GM21381 (cell line): Measurements from ENCODE around the gene NOCT.
A peak's percentile ranks its signal among the peaks of the same experiment; 100 is the strongest.
"Not testable (repeated sequence)": the region's sequence is repeated elsewhere in the genome, so short reads cannot be mapped to it uniquely, and the experiment has no call there.

ENCODE experiments used
- ATAC-seq: cut with Tn5 transposase; IDR thresholded peaks from one replicate; pipeline ENCODE4 v1.9.1; 2021; ENCODE audit warnings: mild to moderate bottlenecking, moderate library complexity; ENCODE audit not compliant: unreplicated experiment

Gene NOCT

DNA sequence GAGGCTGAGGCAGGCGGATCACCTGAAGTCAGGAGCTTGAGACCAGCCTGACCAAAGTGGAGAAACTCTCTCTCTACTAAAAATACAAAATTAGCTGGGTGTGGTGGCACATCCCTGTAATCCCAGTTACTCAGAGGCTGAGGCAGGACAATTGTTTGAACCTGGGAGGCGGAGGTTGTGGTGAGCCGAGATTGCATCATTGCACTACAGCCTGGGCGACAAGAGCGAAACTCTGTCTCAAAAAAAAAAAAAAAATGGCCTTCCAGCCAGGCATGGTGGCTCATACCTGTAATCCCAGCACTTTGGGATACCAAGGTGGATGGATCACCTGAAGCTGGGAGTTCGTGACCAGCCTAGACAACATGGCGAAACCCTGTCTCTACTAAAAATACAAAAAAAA is 7.3 kb upstream of the NOCT start:
- not testable (repeated sequence) for ATAC-seq

DNA sequence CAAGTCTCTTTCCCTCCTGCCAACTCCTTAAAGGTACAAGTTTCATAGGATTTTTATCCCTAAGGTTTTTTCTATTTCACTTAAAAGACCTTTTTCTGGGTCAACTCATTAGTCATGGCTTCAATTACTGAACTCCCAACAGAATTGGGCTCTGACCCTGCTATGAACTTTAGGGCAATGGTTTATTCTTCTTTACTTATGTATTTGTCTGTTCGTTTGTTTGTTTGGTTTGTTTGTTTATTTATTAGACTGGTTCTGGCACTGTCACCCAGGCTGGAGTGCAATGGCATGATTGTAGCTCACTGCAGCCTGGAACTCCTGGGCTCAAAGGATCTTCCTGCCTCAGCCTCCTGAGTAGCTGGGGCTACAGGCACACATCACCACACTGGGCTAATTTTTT is 5.9 kb upstream of the NOCT start:
- ATAC-seq: no peak

DNA sequence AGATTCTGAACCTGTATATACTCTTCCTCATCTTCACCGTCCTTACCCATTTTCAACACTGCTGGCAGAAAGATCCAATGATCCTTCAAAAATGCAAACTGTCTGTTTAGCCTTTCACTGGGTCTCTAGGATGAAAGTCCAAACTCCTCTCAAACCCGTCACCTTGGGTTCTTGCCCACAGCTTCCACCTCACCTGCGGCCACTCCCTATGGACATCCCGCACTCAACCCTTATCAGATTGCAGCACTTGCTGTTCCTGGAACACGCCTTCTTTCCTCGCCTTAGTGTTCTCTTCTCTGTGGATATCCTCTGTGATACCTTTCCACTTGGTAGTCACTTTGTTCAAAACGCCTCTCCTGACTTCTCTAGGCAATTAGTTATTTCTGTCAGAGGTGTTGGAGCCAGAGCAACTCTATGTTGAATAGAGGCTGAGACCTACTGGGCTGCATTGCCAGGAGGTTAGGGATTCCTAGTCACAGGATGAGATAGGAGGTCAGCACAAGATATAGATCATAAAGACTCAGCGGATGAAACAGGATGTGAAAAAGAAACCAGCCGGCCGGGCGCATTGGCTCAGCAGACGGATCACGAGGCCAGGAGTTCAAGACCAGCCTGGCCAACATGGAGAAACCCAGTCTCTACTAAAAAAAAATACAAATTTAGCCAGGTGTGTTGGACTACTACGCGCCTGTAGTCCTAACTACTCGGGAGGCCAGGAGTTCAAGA is 4.2 kb upstream of the NOCT start:
- no peak for ATAC-seq

GRCh38 chr4:139014371-139015268 is 961 bp upstream of the NOCT start:
- peak; percentile 5 for ATAC-seq

- peak; percentile 38 for ATAC-seq
These were observed 429 bp downstream of the NOCT start for GRCh38 chr4:139015948-139016471.

DNA sequence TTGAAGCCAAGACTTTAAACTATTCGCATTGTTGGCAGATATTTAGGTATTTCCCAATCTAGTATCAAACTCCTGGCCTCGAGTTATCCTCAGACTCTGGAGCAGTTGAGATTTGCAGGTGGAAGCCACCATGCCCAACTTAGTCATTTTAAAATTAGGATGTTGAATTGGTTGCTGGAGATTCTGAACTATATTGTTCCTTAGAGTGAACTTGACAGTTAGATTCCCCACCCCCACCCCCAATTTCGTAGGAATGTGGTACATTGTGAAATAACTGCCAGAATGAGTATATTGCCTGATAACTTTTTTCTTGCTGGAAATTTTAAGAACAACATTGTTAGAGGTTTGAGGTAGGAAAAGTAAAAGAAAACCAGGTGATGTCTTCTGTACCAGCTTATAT is 2.3 kb downstream of the NOCT start:
- ATAC-seq: no peak

DNA sequence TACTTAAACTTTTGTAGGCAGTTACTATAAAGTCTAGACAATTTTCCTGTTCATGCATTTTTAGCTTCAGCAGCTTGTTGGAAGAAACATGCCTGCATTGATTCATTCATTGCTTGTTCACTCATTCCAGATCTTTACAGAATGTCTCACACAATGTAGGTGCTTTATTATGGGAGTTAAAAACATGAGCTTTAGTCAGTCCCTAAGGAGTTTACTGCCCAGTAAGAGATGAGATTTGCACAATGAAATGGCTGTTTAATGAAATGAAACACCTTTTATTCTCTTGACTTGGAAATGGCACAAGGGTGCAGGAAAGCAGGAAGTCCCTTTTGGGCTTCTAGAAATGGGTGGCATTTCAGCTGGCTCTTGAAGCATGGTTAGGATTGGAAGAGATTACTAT is 2.9 kb downstream of the NOCT start:
- no peak for ATAC-seq

- no peak for ATAC-seq
These were observed 3.6 kb downstream of the NOCT start for GRCh38 chr4:139018971-139019758.

DNA sequence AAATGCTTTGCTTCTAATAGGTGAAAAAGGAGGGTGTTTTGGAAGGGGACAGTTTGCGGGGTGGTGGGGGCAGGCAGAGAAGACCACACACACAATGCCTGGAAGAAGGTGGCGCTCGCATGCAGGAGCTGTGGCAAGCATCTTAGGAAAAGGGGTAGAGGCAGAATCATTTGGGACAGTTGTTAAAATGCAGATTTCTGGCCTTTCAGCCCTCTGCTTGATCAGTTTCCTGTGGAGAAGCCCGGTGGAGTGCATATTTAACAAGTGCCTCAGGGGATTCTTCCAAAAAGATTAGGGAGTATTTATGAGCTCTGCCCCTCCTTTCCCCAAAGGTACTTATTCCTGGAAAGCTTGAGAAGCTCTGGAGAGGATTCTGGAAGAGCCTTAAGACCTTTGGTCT is 4.8 kb downstream of the NOCT start:
- no peak for ATAC-seq

GRCh38 chr4:139021071-139021470 is 5.5 kb downstream of the NOCT start:
- ATAC-seq: not testable (repeated sequence)

DNA sequence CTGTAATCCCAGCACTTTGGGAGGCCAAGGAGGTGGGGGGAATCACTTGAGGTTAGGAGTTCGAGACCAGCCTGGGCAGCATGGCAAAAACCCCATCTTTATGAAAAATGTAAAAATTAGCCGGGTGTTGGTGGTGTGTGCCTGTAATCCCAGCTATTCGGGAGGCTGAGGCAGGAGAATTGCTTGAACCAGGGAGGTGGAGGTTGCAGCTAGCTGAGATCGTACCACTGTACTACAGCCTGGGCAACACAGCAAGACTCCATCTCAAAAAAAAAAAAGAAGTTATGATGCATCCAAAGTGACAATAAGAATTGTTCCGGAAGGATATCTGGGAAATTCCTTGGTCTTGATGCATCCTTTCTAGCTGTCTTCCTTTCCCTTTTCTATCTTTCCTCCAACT is 7.3 kb downstream of the NOCT start:
- ATAC-seq: no peak

GRCh38 chr4:139024686-139025085 is 9.1 kb downstream of the NOCT start:
- ATAC-seq: no peak

DNA sequence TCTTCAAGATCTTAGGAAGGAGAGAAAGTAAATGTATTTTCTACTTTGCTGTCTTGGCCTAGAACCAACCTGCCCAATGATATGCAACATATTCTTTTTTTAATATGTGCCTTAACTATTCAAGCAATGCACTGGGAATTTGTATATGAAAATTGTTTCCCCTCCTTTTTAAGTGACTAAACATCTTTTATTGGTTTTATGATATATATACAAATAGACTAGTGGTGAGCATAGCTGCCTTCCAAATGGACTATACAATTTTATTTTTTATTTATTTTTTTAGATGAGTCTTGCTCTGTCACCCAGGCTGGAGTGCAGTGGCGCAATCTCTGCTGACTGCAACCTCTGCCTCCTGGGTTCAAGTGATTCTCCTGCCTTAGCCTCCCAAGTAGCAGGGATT is 10.3 kb downstream of the NOCT start:
- ATAC-seq: no peak

GRCh38 chr4:139027776-139028175 is 12.2 kb downstream of the NOCT start:
- no peak for ATAC-seq

- no peak for ATAC-seq
These were observed 12.6 kb downstream of the NOCT start for GRCh38 chr4:139028191-139028661.

DNA sequence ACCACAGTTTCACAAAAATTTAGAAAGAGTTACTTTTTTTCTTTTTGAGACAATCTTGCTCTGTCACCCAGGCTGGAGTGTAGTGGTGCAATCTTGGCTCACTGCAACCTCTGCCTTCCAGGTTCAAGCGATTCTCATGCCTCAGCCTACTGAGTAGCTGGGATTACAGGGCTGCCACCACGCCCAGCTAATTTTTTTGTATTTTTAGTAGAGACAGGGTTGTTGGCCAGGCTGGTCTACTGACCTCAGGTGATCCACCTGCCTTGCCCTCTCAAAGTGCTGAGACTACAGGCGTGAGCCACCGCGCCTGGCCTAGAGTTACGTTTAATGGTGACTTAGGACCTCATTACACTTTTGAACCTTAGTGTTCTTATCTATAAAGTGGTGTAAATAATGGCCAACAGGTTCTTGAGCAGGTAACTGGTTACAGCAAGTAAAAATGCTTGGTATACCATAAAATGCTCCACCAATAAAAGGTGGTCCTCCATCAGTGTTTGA is 14.3 kb downstream of the NOCT start:
- ATAC-seq: not testable (repeated sequence)

GRCh38 chr4:139030614-139031235 is 15.1 kb downstream of the NOCT start:
- peak; percentile 76 for ATAC-seq

DNA sequence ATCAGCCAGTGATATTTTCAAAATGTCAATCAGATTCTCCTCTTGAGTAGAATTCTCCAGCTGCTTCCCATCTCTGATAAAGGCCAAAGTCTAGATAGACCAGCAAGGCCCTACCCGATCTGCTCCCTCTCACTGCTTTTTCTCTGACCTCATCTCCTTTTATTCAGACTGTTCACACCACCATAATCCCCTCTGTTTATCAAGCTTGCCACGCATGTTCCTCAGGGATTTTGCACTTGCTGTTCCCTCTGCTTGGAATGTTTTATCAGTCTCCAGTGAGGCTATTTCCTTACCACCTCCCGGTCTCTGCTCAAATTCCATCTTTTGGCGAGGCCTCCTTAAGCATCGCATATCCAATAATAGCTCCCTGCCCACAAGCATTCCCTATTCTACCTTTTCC is 20.1 kb downstream of the NOCT start:
- ATAC-seq: no peak

DNA sequence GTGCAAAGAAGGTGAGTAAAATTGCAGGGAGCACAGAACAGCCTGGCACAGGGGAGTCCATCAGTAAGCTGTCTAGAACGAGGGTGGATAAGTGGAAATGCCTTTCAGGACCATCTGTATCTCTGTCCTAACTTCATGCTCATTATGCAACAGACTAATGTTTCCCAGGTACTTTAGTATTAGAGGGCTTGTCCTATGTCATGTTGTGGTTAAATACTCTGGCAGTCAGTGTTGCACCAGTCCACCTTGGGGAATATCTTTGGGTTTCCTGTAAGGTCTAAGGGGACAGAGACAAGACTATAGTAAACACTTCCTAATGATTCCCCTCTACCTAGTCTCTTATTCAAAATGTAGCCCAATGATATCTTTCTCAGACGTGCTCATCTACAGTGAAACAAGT is 21.3 kb downstream of the NOCT start:
- no peak for ATAC-seq

DNA sequence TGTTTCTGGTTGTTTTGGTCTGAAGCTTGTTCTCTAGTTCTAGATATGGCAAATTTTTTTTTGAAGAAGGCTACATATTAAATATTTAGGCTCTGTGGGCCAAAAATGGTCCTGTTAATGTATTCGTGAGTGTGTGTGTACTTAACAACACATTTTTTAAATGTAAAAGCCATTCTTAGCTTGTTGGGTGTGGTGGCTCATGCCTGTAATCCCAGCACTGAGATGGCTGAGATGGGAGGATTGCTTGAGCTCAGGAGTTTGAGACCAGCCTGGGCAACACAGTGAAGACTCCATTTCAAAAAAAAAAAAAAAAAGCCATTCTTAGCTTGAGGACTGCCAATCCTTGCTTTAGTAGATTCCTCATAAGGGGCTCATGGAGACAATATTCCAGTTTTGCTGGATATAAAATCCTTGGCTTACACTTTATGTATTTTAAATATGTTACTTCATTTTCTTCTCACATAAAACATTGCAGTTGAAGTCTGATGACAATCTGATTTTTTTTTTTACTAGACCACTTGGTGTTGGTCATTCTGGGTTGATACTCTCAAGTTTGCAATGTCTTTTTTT is 23.4 kb downstream of the NOCT start:
- no peak for ATAC-seq
